AG09319 (cell line): ENCODE measurements around the gene STIM2.

ENCODE experiments used
- DNase-seq: peaks from one replicate; pipeline ENCODE4 v3.0.0-alpha.2; 2010; ENCODE audit warnings: low read depth; ENCODE audit errors: extremely low read depth
- TF ChIP-seq, protein P1 (sequence below): IDR thresholded peaks from 2 replicates; pipeline ENCODE4 v1.5.1; 2011; ENCODE audit warnings: low read depth, mild to moderate bottlenecking, inconsistent platforms, low read length, moderate library complexity

The STIM2 gene

DNA sequence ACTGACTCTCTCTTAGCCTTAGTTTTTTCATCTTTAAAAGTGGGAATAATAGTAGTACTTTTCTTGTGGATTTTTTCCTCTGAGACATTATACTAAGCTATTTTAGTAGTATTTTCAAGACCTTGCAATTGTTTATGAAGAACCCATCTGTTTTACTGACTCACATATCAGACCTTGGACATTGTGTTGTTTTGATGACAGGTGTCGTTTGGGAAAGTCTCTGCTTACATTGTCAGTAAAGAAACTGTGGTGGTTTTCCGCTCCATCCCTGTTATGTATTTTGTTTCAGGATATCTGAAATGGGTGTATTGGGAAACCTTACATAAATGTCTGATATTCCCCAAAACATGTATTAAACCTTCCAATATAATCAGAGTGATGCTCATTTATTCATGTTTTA, 92.2 kb downstream of the STIM2 start:
- DNase-seq = no peak
- TF ChIP-seq, protein P1, sequence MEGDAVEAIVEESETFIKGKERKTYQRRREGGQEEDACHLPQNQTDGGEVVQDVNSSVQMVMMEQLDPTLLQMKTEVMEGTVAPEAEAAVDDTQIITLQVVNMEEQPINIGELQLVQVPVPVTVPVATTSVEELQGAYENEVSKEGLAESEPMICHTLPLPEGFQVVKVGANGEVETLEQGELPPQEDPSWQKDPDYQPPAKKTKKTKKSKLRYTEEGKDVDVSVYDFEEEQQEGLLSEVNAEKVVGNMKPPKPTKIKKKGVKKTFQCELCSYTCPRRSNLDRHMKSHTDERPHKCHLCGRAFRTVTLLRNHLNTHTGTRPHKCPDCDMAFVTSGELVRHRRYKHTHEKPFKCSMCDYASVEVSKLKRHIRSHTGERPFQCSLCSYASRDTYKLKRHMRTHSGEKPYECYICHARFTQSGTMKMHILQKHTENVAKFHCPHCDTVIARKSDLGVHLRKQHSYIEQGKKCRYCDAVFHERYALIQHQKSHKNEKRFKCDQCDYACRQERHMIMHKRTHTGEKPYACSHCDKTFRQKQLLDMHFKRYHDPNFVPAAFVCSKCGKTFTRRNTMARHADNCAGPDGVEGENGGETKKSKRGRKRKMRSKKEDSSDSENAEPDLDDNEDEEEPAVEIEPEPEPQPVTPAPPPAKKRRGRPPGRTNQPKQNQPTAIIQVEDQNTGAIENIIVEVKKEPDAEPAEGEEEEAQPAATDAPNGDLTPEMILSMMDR = no peak

DNA sequence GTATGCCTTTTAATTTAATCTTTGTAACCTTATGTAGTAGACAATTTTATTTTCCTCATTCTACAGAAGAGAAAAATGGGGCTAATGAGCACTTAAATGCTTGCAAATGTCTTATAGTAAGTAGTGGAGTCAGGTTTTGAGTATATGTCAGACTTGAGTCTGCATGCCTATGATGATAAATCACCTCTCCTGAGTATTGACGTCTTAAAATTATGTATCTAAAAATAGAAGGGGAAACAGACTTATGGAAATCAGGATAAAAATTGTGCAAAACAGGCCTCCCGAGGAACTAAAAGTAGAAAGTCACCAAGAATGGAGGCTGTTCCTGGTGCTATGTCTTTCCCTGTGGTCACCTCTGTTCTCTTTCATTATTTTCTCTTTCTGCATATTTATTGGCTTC, 92.7 kb downstream of the STIM2 start:
- no peak for DNase-seq
- TF ChIP-seq, protein P1 = no peak

DNA sequence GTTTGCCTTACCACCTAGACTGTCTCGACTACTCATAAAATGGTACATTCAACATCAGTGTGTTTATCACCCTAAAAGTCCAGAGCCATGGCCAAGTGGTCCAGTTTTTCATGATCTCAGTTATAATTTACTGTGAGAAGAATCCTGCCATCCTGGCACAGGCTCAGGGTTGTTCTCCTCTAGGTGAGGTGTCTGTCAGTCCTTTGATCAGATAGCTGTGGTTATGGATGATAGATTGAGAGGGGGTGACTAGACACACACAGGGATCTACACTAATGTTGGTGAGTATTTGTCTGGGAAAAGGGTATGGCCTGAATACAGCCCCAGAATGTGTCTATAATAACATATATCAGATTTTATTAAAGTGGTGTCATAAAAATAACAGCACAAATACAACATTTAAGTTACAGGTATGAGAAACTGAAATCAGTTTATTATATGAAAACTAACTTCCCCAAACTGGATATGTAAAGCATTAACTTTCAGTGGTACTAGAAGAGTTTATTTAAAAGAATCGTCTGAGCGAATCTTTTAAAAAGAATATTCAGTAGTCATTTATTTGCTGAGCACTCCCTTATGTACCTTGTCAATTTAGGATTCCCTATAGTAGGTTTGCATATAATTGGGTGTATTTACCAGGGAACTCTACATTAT, 93.3 kb downstream of the STIM2 start:
- DNase-seq = no peak
- TF ChIP-seq, protein P1 = no peak

DNA sequence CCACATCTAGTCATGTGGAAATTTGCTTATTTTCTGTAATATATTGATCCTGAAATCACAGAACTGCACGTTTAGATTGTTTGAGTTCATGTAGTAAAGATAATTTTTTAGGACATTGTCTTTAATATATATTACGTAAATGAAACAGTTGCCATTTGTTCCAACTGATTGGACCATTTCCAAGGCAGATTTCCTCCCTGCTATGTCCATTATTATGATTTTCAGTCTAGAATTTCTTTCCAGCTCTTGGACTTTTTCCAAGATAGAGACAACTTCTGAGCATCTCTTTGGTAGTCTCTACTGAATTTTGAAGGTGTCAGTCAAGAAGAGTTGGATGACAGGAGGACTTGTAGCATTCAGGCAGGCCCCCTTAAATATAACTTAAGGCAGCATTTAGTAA, 94.6 kb downstream of the STIM2 start:
- no peak for DNase-seq
- TF ChIP-seq, protein P1 = no peak

DNA sequence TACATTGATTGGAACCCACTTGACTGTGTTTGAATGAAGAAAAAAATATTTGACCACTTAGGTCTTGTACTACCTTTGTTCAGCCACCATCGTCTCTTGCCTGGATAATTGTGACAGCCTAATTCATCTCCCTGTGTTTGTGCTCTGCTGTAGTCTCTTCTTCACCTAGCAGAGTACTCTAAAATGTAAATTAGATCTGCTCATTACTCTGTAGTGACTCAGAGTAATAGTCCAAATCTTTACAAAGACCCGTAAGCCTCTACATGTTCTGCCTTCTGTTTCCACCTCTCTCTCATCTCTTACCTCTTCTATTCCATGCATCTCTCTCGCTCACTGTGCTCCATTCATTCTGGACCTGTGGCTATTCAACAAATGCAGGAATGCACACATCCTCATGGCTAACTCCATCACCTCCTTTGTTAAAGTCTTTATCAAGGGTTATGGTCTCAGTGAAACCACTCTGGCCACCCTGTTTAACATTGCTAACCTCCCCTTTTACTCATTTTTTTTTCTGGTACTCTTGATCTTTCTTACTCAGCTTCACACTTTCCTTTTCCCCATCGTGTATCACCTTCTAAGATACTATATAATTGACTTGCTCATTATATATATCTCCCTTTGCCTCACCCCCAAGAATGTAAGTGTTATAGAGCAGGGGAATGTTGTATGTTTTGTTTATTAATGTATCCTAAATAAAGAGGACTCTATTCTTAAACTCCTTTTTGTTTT, 98.4 kb downstream of the STIM2 start:
- DNase-seq = no peak
- TF ChIP-seq, protein P1 = no peak

DNA sequence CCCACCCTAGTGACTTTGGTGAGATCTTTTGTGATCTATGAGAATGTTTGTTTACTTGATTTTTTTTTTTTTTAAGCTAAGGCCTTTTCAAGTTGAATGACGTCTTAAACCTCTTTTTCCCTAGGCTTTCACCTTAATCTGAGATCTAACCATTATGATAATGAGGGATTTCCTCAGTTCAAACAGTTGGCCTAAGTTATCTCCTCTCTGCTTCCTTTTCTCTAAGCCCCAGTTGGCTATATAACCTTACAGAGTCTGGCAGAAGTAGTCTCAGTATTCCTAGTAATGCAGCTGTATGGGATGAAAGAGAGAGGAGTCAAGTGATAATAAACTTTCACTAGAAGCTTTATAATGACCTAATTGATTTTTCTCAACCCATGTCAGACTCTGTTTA, 99.0 kb downstream of the STIM2 start:
- TF ChIP-seq, protein P1 = no peak
- DNase-seq = no peak

DNA sequence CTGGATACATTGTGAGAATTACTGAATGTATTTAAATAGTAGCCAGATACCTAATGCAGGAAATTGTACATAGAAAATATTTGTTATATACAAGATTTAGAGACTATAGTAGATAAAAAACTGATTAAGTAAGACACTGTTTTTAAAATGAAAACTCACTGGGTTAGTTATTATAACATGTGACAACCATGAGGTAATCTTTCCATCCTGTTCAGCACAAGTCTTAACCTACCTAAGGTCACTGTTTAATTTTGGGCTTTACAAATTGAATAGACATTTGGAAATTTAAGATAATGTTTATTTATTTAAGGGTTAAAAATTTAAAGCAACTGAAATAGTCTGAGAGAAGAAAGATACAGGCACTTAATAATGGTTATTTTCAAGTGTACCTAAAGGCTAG, 102.1 kb downstream of the STIM2 start:
- no peak for DNase-seq
- TF ChIP-seq, protein P1 = no peak
